ENCODE data around the gene FCHSD2.

DNA sequence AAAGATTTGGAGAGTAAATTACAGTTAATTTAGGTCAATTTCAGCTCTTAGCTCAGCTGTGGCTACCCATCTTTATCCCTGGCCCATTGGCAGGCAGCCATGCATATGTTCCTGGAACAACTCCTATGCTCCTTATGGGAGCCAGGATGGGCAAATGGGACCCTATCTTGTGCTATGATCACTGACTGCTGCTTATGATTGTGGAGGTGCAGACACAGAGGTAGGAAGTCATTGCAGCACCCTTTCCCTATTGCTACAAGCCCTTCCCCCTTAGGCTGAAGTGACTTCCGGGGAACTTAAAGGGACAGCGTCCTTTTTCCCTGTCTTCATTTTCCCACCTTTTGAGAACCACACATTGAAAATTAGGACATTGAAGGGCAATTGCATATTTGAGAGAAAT is 112.7 kb downstream of the FCHSD2 start:
- TF ChIP-seq, protein P1, sequence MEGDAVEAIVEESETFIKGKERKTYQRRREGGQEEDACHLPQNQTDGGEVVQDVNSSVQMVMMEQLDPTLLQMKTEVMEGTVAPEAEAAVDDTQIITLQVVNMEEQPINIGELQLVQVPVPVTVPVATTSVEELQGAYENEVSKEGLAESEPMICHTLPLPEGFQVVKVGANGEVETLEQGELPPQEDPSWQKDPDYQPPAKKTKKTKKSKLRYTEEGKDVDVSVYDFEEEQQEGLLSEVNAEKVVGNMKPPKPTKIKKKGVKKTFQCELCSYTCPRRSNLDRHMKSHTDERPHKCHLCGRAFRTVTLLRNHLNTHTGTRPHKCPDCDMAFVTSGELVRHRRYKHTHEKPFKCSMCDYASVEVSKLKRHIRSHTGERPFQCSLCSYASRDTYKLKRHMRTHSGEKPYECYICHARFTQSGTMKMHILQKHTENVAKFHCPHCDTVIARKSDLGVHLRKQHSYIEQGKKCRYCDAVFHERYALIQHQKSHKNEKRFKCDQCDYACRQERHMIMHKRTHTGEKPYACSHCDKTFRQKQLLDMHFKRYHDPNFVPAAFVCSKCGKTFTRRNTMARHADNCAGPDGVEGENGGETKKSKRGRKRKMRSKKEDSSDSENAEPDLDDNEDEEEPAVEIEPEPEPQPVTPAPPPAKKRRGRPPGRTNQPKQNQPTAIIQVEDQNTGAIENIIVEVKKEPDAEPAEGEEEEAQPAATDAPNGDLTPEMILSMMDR (IDR thresholded peaks at IDR 0.05; ENCODE audit: low read length): no peak
- no peak for TF ChIP-seq EZH2 (IDR thresholded peaks at IDR 0.05; ENCODE audit: borderline replicate concordance, low read length)

All from OCI-LY1 (cell line).